GM12878 (cell line): Measurements from ENCODE around the gene ERO1B. TPM values are rescaled to one million over a fixed set of nuclear protein-coding genes. Genes with fewer than 3 reads are reported as not detected.
A peak's percentile ranks its signal among the peaks of the same experiment; 100 is the strongest.

Source experiments
- ATAC-seq: fragments of 200-7000 bp; cut with Tn5 transposase; 3 replicates; pipeline ENCODE4 v1.9.1; 2020; ENCODE audit warnings: mild to moderate bottlenecking, moderate library complexity
- BruUV-seq: library from RNA; stranded (reverse); fragments of 400-500 nt; replicated peaks from 2 replicates; lab custom pipeline; 2021; lab: Mats Ljungman, UMichigan
- CTCF ChIA-PET: fragments of 300-600 bp; sonication (Branson Sonifier 250); formaldehyde crosslinking; extraction: SDS; loops from one replicate; lab custom pipeline; 2021; ENCODE audit warnings: inconsistent platforms; lab: Yijun Ruan, JAX
- POLR2A ChIA-PET: fragments of 350-600 bp; formaldehyde crosslinking; extraction: SDS; loops from one replicate; lab custom pipeline; 2021; ENCODE audit warnings: inconsistent platforms; lab: Charles Lee
- RAD21 ChIA-PET: fragments of 300-600 bp; sonication (Branson Sonifier 250); formaldehyde crosslinking; loops from one replicate; lab custom pipeline; 2023; ENCODE audit warnings: antibody characterized with exemption; ENCODE audit not compliant: unreplicated experiment; lab: Charles Lee
- SMC1A ChIA-PET: fragments of 300-600 bp; sonication (Branson Sonifier 250); formaldehyde crosslinking; loops from one replicate; lab custom pipeline; 2023; ENCODE audit not compliant: unreplicated experiment, uncharacterized antibody; lab: Charles Lee
- DNase-seq: peaks from one replicate; pipeline ENCODE4 v3.0.0-alpha.2; 2011; ENCODE audit warnings: low read depth, low spot score
- FAIRE-seq: peaks from 3 replicates; lab custom pipeline; 2011; peaks lifted over from hg19 to GRCh38; lab: Jason Lieb, UNC
- H2AFZ ChIP-seq: 2 replicates; pipeline ENCODE4 v1.6.0; 2011; ENCODE audit warnings: low read depth, low read length, control low read depth; ENCODE audit not compliant: control insufficient read depth
- H3K27ac ChIP-seq: 2 replicates; pipeline ENCODE4 v1.5.1; 2011; ENCODE audit warnings: control low read depth; ENCODE audit not compliant: control insufficient read depth, insufficient read depth
- H3K27me3 ChIP-seq, 2 experiments: replicated peaks in 1 of 2; 2 replicates each; pipeline versions ENCODE4 v1.6.0 to v1.6.1; 2011; ENCODE audit warnings: low read length in 1 of 2; ENCODE audit not compliant: control insufficient read depth in 2 of 2, insufficient read depth in 2 of 2
- H3K36me3 ChIP-seq, 2 experiments: 2 replicates each; pipeline ENCODE4 v1.5.1; 2011; ENCODE audit warnings: low read length in 1 of 2; ENCODE audit not compliant: control insufficient read depth in 2 of 2, insufficient read depth in 2 of 2
- H3K4me1 ChIP-seq: 2 replicates; pipeline ENCODE4 v1.6.1; 2011; ENCODE audit warnings: mild to moderate bottlenecking, low read length, moderate library complexity, mixed read lengths; ENCODE audit not compliant: control insufficient read depth, insufficient read depth
- H3K4me2 ChIP-seq: 2 replicates; pipeline ENCODE4 v1.6.0; 2011; ENCODE audit warnings: control low read depth; ENCODE audit not compliant: control insufficient read depth, insufficient read depth
- H3K4me3 ChIP-seq: fragments of 200-600 bp; sonication (generic); 2 replicates; pipeline ENCODE4 v1.5.1; 2016
- H3K79me2 ChIP-seq: 2 replicates; pipeline ENCODE4 v1.6.0; 2011; ENCODE audit warnings: low read length; ENCODE audit not compliant: control insufficient read depth, insufficient read depth
- H3K9ac ChIP-seq: 2 replicates; pipeline ENCODE4 v1.8.0; 2011; ENCODE audit warnings: low read length, control low read depth, mixed read lengths; ENCODE audit not compliant: control insufficient read depth, insufficient read depth
- H3K9me3 ChIP-seq: replicated peaks from 3 replicates; pipeline ENCODE4 v1.5.1; 2011; ENCODE audit warnings: mild to moderate bottlenecking, low read length; ENCODE audit not compliant: control insufficient read depth, insufficient read depth
- H4K20me1 ChIP-seq: 2 replicates; pipeline ENCODE4 v1.6.0; 2011; ENCODE audit not compliant: control insufficient read depth, insufficient read depth
- ASH2L ChIP-seq: fragments of 300-600, 200-600 bp; sonication (generic); IDR thresholded peaks from 2 replicates; pipeline ENCODE4 v1.6.1; 2017; ENCODE audit warnings: low read depth, mild to moderate bottlenecking, borderline replicate concordance
- SMAD1 ChIP-seq: fragments of 450-650 bp; IDR thresholded peaks from 2 replicates; pipeline ENCODE4 v1.6.1; 2018; ENCODE audit warnings: mild to moderate bottlenecking, low read depth; ENCODE audit not compliant: partially characterized antibody
- WGBS: methylation state at CpG from one replicate; pipeline ENCODE4 v1.1.6; 2016; ENCODE audit warnings: low lambda C conversion rate; ENCODE audit not compliant: insufficient replicate concordance, insufficient coverage; ENCODE audit errors: missing lambda C conversion rate; 5-methylcytosine and 5-hydroxymethylcytosine counted together
- in situ Hi-C: fragments of 300-500 bp; cut with MboI; formaldehyde crosslinking; loops from 9 replicates; pipeline ENCODE4 v1.14.3; 2018; ENCODE audit warnings: mixed read lengths
- intact Hi-C: fragments of 100-400 bp; cut with micrococcal nuclease; formaldehyde crosslinking; loops from one replicate; pipeline ENCODE4 v1.14.2; 2022; ENCODE audit not compliant: unreplicated experiment
- polyA plus RNA-seq, 11 experiments: library from polyadenylated mRNA; depleted of rRNA in 4 of 11; unstranded in 6 of 11; stranded (reverse) in 5 of 11; fragments of >200 nt; fragmentation: Nextera tagmentation in 4 of 11; fragmentation: Illumina TruSeq in 1 of 11; extraction: Ambion mirVana in 4 of 11; extraction: Trizol in 1 of 11; gene quantifications; 1 replicate in 1 of 11; 2 replicates in 10 of 11; pipeline versions ENCODE4 v1.2.1 to v1.2.3, GENCODE V29; 2011 to 2016; ENCODE audit warnings: inconsistent platforms in 2 of 11, missing spikeins in 2 of 11, low read depth in 1 of 11
- total RNA-seq, 4 experiments: library from RNA; depleted of rRNA in 3 of 4; stranded (reverse); fragments of >200 nt in 3 of 4; fragmentation: Illumina TruSeq in 1 of 4; extraction: Trizol in 1 of 4; gene quantifications; 2 replicates each; pipeline versions ENCODE4 v1.2.1 to v1.2.3, GENCODE V29; 2013 to 2021
- TF ChIP-seq, protein P1 (sequence below), 3 experiments: IDR thresholded peaks in 2 of 3; conservative IDR thresholded peaks in 1 of 3; 2 replicates each; pipeline ENCODE4 v1.5.1; 2011; ENCODE audit warnings: low read depth in 3 of 3, low read length in 3 of 3, mild to moderate bottlenecking in 3 of 3, control low read depth in 2 of 3, moderate library complexity in 2 of 3, inconsistent platforms in 1 of 3, mixed read lengths in 1 of 3; ENCODE audit not compliant: control insufficient read depth in 2 of 3, insufficient read depth in 1 of 3; ENCODE audit errors: extremely low read depth in 1 of 3
- TF ChIP-seq, protein P2 (sequence below): fragments of 450-650 bp; IDR thresholded peaks from 2 replicates; pipeline ENCODE4 v1.6.1; 2017; ENCODE audit warnings: low read depth, mild to moderate bottlenecking, moderate library complexity

Gene ERO1B
- total and polyA plus RNA-seq, 10 of the 15 experiments (the other 5 are each of a cell fraction or from before 2014, with no cell fraction given), result 9.0 to 30.9 (median 23.0) TPM

DNA sequence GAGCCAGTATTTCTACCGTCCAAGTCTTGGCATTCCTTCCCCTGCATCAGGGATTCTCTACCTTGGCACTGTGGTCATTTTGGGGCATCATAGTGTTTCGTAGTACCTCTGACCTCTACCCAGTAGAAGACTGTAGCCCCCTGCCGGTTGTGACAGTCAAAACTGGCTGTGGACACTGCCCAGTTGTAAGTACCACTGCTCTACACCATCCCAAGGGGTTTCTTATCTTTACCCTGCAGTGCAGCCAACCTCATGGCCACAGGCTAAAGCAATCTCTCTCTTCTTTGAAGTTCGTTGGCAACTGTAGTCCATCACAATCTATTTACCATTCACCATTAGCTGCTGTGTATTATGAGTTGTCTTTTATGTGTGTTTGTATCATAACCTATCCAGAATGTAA, 29.3 kb upstream of the ERO1B start:
- H3K27me3 ChIP-seq, result no peaks in the 10 kb centered on the region
- no peaks in the 10 kb centered on the region for H3K4me1 ChIP-seq
- ChIA-PET SMC1A (interaction anchor here (0.6 to 1.2 kb wide), 2 partner anchors 110 to 202 kb away, joined by 3 read pairs; no protein-coding TSS in a partner anchor), POLR2A (no interaction called here), RAD21 (no interaction called here), CTCF (interaction anchor here (0.7 to 1.4 kb wide), 4 partner anchors 21 to 212 kb away, joined by 3 to 4 read pairs (median 3); no protein-coding TSS in a partner anchor)
- intact Hi-C loops, result no loop called here
- H3K4me3 ChIP-seq, result no peak overlapping the region
- H4K20me1 ChIP-seq, result no peaks in the 10 kb centered on the region
- peak; percentile 78 for ATAC-seq
- no peak overlapping the region for H2AFZ ChIP-seq
- H3K36me3 ChIP-seq, result no peaks in the 10 kb centered on the region
- no peak overlapping the region for H3K27ac ChIP-seq
- no peak for FAIRE-seq
- no peak for DNase-seq
- H3K4me2 ChIP-seq, result no peak overlapping the region
- H3K9ac ChIP-seq, result no peak overlapping the region
- in situ Hi-C loops, result no loop called here
- BruUV-seq, result no TSS peak
- 36% methylated on average over 4 of the region's 4 CpGs for WGBS
- no peaks in the 10 kb centered on the region for H3K79me2 ChIP-seq
- TF ChIP-seq SMAD1 (no peak), ASH2L (no peak)
- TF ChIP-seq, protein P1, sequence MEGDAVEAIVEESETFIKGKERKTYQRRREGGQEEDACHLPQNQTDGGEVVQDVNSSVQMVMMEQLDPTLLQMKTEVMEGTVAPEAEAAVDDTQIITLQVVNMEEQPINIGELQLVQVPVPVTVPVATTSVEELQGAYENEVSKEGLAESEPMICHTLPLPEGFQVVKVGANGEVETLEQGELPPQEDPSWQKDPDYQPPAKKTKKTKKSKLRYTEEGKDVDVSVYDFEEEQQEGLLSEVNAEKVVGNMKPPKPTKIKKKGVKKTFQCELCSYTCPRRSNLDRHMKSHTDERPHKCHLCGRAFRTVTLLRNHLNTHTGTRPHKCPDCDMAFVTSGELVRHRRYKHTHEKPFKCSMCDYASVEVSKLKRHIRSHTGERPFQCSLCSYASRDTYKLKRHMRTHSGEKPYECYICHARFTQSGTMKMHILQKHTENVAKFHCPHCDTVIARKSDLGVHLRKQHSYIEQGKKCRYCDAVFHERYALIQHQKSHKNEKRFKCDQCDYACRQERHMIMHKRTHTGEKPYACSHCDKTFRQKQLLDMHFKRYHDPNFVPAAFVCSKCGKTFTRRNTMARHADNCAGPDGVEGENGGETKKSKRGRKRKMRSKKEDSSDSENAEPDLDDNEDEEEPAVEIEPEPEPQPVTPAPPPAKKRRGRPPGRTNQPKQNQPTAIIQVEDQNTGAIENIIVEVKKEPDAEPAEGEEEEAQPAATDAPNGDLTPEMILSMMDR (IDR thresholded peaks at IDR 0.05 in 2 of 3, conservative IDR thresholded peaks at IDR 0.05 in 1 of 3; ENCODE audit: control insufficient read depth in 2 of 3, extremely low read depth in 1 of 3, insufficient read depth in 1 of 3, low read depth in 3 of 3, low read length in 3 of 3), result peak in 2 of 3 experiments; percentile 10 to 23; a peak in 2 of 6 replicates
- TF ChIP-seq, protein P2, sequence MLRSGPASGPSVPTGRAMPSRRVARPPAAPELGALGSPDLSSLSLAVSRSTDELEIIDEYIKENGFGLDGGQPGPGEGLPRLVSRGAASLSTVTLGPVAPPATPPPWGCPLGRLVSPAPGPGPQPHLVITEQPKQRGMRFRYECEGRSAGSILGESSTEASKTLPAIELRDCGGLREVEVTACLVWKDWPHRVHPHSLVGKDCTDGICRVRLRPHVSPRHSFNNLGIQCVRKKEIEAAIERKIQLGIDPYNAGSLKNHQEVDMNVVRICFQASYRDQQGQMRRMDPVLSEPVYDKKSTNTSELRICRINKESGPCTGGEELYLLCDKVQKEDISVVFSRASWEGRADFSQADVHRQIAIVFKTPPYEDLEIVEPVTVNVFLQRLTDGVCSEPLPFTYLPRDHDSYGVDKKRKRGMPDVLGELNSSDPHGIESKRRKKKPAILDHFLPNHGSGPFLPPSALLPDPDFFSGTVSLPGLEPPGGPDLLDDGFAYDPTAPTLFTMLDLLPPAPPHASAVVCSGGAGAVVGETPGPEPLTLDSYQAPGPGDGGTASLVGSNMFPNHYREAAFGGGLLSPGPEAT, result no peak
- H3K9me3 ChIP-seq, result no peaks in the 10 kb centered on the region
